ENCODE results near the gene FAM174B.

Gene FAM174B

GRCh38 chr15:92655178-92655995 is at the start of gene FAM174B:
Gene FAM174B, minus strand, starts transcription at chr15:92655775.
- no peak for DNase-seq

DNA sequence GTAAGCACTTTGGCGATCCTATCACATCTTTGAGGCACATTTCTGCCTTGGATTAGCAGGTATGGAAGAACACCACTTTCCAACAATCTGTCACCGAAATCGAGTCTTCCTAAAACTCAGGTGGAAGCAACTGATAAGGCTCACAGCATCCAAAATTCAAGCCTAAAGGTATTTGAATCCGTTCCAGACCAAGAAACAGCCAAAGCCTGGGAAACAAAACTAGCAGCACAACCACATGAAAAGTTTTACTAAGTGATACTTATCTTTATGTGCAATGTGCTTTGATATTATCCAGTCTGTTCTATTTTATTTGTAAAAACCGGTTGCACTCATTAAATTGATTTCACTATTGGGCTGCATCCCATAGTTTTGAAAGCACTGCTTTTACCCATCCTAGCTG is 40.5 kb upstream of the FAM174B start:
- no peak for DNase-seq

DNA sequence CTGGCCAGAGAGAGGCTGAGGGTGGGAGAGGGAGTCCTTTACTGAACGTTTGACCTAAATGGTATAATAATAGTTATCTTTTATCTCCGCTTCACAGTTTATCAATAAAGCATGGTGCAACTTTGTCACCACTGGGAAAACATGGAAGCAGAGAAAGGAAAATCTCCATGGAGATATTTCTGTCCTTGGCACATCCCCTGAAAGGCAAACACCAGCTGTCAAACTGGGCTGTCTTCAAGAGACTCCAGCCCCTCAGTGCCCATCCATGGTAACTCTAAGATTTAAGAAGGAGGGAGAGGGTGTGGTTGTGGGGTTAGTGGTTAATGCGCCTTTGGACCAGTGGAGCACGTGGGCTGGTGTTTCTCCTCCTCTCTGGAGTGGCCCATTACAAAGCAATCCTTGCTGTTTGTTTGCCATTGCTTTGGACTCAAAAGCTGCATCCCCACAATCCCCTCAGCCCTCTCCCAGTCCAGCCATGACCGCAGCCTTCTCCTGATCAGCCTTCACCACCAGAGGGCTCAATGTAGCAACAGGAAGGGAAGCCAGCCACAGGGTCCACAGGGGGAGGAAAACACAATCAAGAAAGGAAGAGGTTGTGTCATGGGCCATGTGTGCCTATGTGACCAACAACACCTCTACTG is 38.2 kb upstream of the FAM174B start:
- DNase-seq: no peak

- DNase-seq: no peak
These were observed 34.8 kb upstream of the FAM174B start for GRCh38 chr15:92690395-92690794.

- no peak for DNase-seq
These were observed 32.2 kb upstream of the FAM174B start for GRCh38 chr15:92687746-92688145.

GRCh38 chr15:92687195-92687602 is 31.6 kb upstream of the FAM174B start:
- no peak for DNase-seq

DNA sequence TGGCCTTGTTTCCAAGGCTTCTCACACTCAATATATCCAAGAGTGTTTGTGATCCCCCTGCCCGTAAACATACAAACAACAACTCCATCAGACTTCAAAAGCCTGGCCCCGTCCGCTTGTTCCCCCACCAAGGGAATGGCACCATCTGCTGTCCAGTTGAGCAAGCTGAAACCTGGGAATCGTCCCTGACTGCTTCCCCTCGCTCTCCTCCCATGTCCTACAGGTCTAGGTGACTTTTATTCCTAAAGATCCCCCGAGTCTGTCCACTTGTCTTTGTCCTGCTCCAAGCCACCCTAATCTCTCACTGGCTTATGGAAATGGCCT is 27.9 kb upstream of the FAM174B start:
- no peak for DNase-seq

DNA sequence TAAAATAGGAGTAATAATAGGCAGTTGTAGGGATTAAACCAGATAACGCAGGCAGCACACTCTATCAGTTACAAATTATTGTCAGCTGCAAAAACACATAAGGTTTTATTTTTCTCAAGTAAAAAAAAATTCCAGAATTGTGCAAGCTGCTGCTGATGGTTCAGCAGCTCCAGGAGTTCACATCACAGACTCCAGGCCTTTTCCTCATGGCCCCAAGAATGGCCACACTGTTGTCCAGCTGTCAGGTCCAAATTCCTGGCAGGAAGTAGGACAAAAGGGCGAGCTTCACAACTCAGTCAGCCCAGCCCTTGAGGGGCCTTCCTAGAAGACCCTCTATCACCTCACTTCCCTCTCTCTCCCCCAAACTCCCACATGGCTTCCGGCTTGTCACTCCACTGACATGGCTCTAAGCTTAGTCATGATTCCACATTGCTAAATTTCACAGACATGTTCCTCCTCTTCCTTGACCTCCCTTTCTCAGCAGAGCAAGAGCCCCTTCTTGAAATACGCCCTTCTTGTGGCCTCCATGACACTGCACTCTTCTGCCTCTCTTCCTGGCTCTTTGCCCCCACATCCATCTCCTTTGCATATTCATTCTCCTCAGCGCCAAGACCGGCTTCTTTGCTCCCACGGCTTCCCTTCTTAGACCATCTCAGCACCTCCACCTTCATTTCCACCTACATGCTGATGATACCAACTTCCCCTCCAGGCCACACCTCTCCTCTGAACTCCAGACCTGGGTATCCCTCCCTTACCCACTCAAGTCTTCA is 27.4 kb upstream of the FAM174B start:
- DNase-seq: no peak

- no peak for DNase-seq
These were observed 25.6 kb upstream of the FAM174B start for GRCh38 chr15:92681141-92681631.

GRCh38 chr15:92677999-92678398 is 22.4 kb upstream of the FAM174B start:
- no peak for DNase-seq

DNA sequence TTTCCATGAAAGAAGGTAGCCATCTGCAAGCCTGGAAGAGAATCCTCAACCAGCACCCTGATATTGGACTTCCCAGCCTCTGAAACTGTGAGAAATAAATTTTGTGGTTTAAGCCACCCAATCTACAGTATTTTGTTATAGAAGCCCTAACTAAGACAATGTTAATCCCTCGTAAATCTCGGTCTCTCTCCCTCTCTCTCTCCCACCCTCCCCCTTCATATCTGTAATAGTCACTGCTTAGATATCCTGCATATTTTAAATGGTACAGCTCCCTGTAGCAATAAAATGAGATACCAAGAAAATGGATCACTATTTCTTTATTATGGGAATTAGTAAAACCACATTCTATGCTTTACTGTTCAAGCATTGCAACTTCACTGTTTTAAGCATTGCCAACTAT is 21.0 kb upstream of the FAM174B start:
- DNase-seq: no peak

- no peak for DNase-seq
These were observed 19.9 kb upstream of the FAM174B start for GRCh38 chr15:92675485-92675884.

- DNase-seq: no peak
These were observed 18.8 kb upstream of the FAM174B start for GRCh38 chr15:92674347-92674746.

DNA sequence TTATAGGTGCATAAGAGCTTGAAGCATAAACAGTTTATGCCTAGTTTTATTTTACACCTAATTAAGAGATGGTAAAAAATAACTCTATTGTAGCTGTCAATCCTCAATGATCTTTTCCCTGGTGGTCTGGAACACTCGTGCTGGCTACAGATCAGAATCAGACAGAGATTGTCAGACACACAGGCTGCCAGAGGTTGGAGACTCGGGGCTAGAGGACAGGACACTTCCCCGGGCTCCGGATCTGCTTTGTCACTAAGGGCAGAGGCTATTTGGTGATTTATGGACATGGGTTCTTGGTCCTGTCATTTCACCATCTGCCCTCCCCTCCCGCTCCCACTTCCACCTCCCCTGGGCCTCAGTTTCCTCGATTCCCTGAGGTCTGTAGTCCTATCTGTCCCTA is 16.5 kb upstream of the FAM174B start:
- DNase-seq: no peak

DNA sequence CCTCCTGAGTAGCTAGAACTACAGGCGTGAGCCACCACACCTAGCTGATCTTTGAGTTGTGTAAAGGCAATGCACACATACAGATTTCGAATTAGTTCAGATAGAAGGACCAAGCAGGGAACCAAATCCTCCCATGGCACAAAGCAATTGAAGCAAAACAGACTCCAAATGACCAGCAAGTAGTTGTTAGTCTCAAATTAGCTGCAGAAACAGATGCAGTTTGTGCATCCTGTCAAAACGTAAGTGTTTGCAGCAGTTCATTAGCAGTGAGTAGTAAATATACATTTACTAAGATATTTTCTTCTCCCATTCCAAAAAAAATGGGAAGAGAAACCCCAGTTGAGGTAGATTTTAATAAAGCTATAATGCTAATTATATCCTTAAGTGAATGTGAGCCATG is 15.8 kb upstream of the FAM174B start:
- DNase-seq: no peak

DNA sequence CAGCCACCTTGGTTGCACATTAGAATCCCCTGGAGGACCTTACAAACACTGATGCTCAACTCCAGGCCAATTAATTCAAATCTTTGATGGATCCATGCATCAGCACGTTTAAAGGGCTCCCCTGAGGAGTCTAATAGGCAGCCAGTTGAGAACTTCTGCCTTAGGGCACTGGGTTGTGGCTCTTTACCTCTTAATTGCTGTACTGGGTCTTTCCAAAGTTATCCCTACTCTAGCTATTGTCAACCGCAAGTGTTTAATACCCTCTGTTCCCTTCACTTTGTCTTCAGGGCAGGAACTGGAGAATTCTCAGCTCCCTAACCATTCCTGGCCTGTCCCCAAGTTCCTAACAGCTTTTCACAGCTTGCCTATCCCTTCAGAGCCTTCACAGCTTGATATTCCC is 15.0 kb upstream of the FAM174B start:
- no peak for DNase-seq

GRCh38 chr15:92669432-92669831 is 13.9 kb upstream of the FAM174B start:
- DNase-seq: no peak

- no peak for DNase-seq
These were observed 13.0 kb upstream of the FAM174B start for GRCh38 chr15:92668620-92669019.

DNA sequence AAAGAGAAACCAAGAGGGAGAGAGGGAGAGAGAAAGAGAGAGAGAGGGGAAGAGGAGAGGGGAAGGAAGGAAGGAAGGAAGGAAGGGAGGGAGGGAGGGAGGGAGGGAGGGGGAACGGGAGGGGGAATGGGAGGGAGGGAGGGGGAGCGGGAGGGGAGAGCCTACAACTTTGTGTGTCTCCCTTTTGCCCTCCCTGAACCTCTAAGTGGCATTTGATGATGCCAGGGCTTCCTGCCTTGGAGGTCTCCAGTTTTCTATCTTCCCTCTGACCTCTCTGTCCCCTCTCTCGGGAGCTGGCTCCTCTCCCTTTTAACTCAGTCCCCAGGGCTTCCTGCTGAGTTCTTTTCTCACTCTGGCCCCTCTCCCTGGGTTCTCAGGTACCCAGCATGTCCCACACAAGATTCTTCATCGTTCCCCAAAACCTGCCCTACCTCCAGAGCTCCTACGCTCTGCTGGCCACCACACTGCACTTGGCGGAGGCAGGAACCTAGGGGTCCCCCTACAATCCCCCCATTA is 12.5 kb upstream of the FAM174B start:
- DNase-seq: no peak

- DNase-seq: no peak
These were observed 11.8 kb upstream of the FAM174B start for GRCh38 chr15:92667287-92667904.

GRCh38 chr15:92666780-92667179 is 11.2 kb upstream of the FAM174B start:
- DNase-seq: no peak

DNA sequence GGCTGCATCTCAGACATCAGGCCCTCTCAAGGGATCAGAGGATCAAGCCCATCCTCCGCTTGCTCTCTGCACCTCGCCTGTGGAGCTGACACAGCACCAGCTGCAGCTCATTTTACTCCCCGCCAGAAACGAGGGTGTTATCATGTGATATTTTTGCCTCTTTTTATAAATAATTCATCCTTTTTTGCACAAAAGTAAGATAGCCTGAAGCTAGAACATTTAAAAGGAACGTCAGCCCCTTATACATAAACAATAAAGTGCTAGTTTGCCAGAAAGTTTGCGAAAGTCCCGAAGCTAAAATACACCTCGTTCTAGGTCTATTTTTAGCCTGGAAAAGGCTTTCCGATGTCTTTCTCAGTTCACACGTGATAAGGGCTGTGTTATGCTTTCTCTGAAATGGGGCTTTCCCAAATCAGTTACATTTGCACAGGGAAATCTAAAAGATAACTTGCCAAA is 9.6 kb upstream of the FAM174B start:
- no peak for DNase-seq

Data from activated effector memory CD4-positive, alpha-beta T cell treated with anti-CD3 and anti-CD28 coated beads, Interleukin-2, amount 50 U/mL, for 16 hours (primary cell).